ENCODE data around the gene TPM3. TPM values are rescaled to one million over a fixed set of nuclear protein-coding genes. Genes with fewer than 3 reads are reported as not detected.

The TPM3 gene
- polyA plus RNA-seq, 2 of the 4 experiments (the other 2 are of a cell fraction): 510 to 618 TPM

- Histone ChIP-seq H3K27ac (peak overlapping the region; percentile 99 to 100), H3K4me1 (peaks cover 52% of the 10 kb centered on the region), H3K9me3 (no peaks in the 10 kb centered on the region), H3K4me2 (peak overlapping the region; percentile 71), H3K4me3 (peak overlapping the region; percentile 98)
- WGBS (ENCODE audit: missing lambda C conversion rate): 4% methylated on average over 5 of the region's 5 CpGs
- POLR2A ChIA-PET: interaction anchor here (1.3 to 2.6 kb wide), 3 partner anchors 10 to 229 kb away, joined by 4 to 19 read pairs (median 8); partner anchors contain the start of gene RPS27
- CTCF ChIA-PET: interaction anchor here (0.7 to 1.5 kb wide), 6 partner anchors 10 to 116 kb away, joined by 3 to 5 read pairs (median 4); no protein-coding TSS in a partner anchor
- DNase-seq (ENCODE audit: low read depth in 1 of 2, low spot score in 1 of 2): no peak
- no peak for ATAC-seq
- FAIRE-seq: no peak
- TF ChIP-seq NR3C1 (IDR thresholded peaks at IDR 0.05): no peak
- TF ChIP-seq SMC3 (IDR thresholded peaks at IDR 0.05): no peak
- no peak for TF ChIP-seq EP300 (IDR thresholded peaks at IDR 0.05)
- TF ChIP-seq REST (IDR thresholded peaks at IDR 0.05): no peak
- no peak for TF ChIP-seq RFX5 (IDR thresholded peaks at IDR 0.05)
- TF ChIP-seq, protein P1, sequence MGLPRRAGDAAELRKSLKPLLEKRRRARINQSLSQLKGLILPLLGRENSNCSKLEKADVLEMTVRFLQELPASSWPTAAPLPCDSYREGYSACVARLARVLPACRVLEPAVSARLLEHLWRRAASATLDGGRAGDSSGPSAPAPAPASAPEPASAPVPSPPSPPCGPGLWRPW (IDR thresholded peaks at IDR 0.05): no peak
- TF ChIP-seq CBX2 (IDR thresholded peaks at IDR 0.05; ENCODE audit: borderline replicate concordance, low read depth): no peak
- no peak for TF ChIP-seq RNF2 (IDR thresholded peaks at IDR 0.05; ENCODE audit: borderline replicate concordance, low read depth)
- TF ChIP-seq POLR2AphosphoS2 (conservative IDR thresholded peaks at IDR 0.05; ENCODE audit: low read length): no peak
Observed at GRCh38 chr1:154219541-154219940, 27.6 kb upstream of the TPM3 start.

GRCh38 chr1:154218545-154218944 lies 26.6 kb upstream of the TPM3 start:
- peaks cover 52% of the 10 kb centered on the region for H3K4me1 ChIP-seq
- 62% methylated on average over 3 of the region's 3 CpGs for WGBS (ENCODE audit: missing lambda C conversion rate)
- peak overlapping the region in 1 of 2 experiments; percentile 99; a peak in 2 of 6 replicates for H3K27ac ChIP-seq
- H3K9me3 ChIP-seq: no peaks in the 10 kb centered on the region
- TF ChIP-seq HEYL (CRISPR knock-in tag; IDR thresholded peaks at IDR 0.05) (no peak), NR3C1 (IDR thresholded peaks at IDR 0.05) (no peak), KDM1A (IDR thresholded peaks at IDR 0.05; ENCODE audit: low read depth) (no peak), SREBF2 (IDR thresholded peaks at IDR 0.05) (no peak), RCOR1 (IDR thresholded peaks at IDR 0.05; ENCODE audit: low read depth, low read length) (no peak), MAX (IDR thresholded peaks at IDR 0.05) (no peak), PHF8 (IDR thresholded peaks at IDR 0.05; ENCODE audit: borderline replicate concordance, low read depth) (no peak), ZFP36 (IDR thresholded peaks at IDR 0.05; ENCODE audit: borderline replicate concordance, partially characterized antibody) (no peak), CTCF (IDR thresholded peaks at IDR 0.05) (no peak), EHF (CRISPR knock-in tag; IDR thresholded peaks at IDR 0.05) (no peak), NPAS2 (CRISPR knock-in tag; IDR thresholded peaks at IDR 0.05; ENCODE audit: borderline replicate concordance) (no peak), ZC3H11A (IDR thresholded peaks at IDR 0.05) (no peak), RAD21 (conservative IDR thresholded peaks at IDR 0.05 in 1 of 2, IDR thresholded peaks at IDR 0.05 in 1 of 2) (no peak), RFX5 (IDR thresholded peaks at IDR 0.05) (no peak), GATA3 (IDR thresholded peaks at IDR 0.05; ENCODE audit: borderline replicate concordance) (no peak), MAFK (IDR thresholded peaks at IDR 0.05; ENCODE audit: partially characterized antibody) (no peak), HOXB13 (CRISPR knock-in tag; IDR thresholded peaks at IDR 0.05; ENCODE audit: low read depth) (no peak), FOXS1 (CRISPR knock-in tag; IDR thresholded peaks at IDR 0.05) (no peak)
- TF ChIP-seq, protein P2, sequence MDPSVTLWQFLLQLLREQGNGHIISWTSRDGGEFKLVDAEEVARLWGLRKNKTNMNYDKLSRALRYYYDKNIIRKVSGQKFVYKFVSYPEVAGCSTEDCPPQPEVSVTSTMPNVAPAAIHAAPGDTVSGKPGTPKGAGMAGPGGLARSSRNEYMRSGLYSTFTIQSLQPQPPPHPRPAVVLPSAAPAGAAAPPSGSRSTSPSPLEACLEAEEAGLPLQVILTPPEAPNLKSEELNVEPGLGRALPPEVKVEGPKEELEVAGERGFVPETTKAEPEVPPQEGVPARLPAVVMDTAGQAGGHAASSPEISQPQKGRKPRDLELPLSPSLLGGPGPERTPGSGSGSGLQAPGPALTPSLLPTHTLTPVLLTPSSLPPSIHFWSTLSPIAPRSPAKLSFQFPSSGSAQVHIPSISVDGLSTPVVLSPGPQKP (IDR thresholded peaks at IDR 0.05; ENCODE audit: low read depth, low read length): no peak
- TF ChIP-seq, protein P3, sequence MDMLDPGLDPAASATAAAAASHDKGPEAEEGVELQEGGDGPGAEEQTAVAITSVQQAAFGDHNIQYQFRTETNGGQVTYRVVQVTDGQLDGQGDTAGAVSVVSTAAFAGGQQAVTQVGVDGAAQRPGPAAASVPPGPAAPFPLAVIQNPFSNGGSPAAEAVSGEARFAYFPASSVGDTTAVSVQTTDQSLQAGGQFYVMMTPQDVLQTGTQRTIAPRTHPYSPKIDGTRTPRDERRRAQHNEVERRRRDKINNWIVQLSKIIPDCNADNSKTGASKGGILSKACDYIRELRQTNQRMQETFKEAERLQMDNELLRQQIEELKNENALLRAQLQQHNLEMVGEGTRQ (IDR thresholded peaks at IDR 0.05): no peak
- no peak for ATAC-seq
- POLR2A ChIA-PET: interaction anchor here (0.9 to 2.6 kb wide), 2 partner anchors 9 to 228 kb away, joined by 4 to 8 read pairs; partner anchors contain the start of gene RPS27
- no peak for FAIRE-seq
- no peak for DNase-seq (ENCODE audit: low read depth in 1 of 2, low spot score in 1 of 2)
- CTCF ChIA-PET: interaction anchor here (1.0 to 1.4 kb wide), 4 partner anchors 19 to 117 kb away, joined by 3 to 4 read pairs (median 3); no protein-coding TSS in a partner anchor
- H3K4me3 ChIP-seq: peak overlapping the region; percentile 98
- peak overlapping the region; percentile 71 for H3K4me2 ChIP-seq
